Tibial nerve (tissue), 4 donors: ENCODE results near the gene ZBTB40. TPM values are rescaled to one million over a fixed set of nuclear protein-coding genes. Genes with fewer than 3 reads are reported as not detected.

Source experiments
- DNase-seq, 2 donors: peaks; one replicate each; pipeline ENCODE4 v3.0.0-alpha.2; 2019; ENCODE audit warnings: low spot score in 2 of 2
- H3K27ac ChIP-seq, 4 donors: fragments of 200-600 bp; sonication (generic) in 3 of 4; one replicate each; pipeline ENCODE4 v1.5.1; 2017 to 2019; ENCODE audit warnings: mild to moderate bottlenecking in 1 of 4
- H3K27me3 ChIP-seq, 2 donors: fragments of 200-600 bp; sonication (generic) in 1 of 2; one replicate each; pipeline versions ENCODE4 v1.5.1 to v1.6.0; 2017 to 2019
- H3K36me3 ChIP-seq, 3 donors: fragments of 200-600 bp; sonication (generic); one replicate each; pipeline ENCODE4 v1.5.1; 2018 to 2019
- H3K4me1 ChIP-seq, 4 donors: fragments of 200-600 bp; sonication (generic) in 3 of 4; one replicate each; pipeline ENCODE4 v1.5.1; 2017 to 2019
- H3K4me3 ChIP-seq, 4 donors: fragments of 200-600 bp; sonication (generic) in 3 of 4; one replicate each; pipeline ENCODE4 v1.5.1; 2017 to 2019; ENCODE audit warnings: mild to moderate bottlenecking in 1 of 4, moderate library complexity in 1 of 4
- H3K9me3 ChIP-seq, 4 donors: fragments of 200-600 bp; sonication (generic) in 3 of 4; one replicate each; pipeline ENCODE4 v1.5.1; 2017 to 2019
- EP300 ChIP-seq, 2 donors: sonication (generic); formaldehyde crosslinking; IDR thresholded peaks; one replicate each; pipeline ENCODE4 v1.6.1; 2017; ENCODE audit warnings: antibody characterized with exemption in 2 of 2, mild to moderate bottlenecking in 1 of 2
- POLR2A ChIP-seq, 2 donors: fragments of 450-650 bp; IDR thresholded peaks; one replicate each; pipeline ENCODE4 v1.6.1; 2017; ENCODE audit warnings: antibody characterized with exemption in 2 of 2, mild to moderate bottlenecking in 2 of 2, moderate library complexity in 2 of 2
- WGBS, 2 donors: methylation state at CpG; one replicate each; pipeline ENCODE4 v1.1.5; 2018; 5-methylcytosine and 5-hydroxymethylcytosine counted together
- total RNA-seq, 4 donors: library from RNA; depleted of rRNA; stranded (reverse); fragments of >200 nt; gene quantifications; one replicate each; pipeline ENCODE4 v1.1.0, GENCODE V29; 2016
- TF ChIP-seq, protein P1 (sequence below), 5 experiments: fragments of 200-600 bp in 3 of 5; fragments of 450-650 bp in 2 of 5; sonication (generic) in 3 of 5; IDR thresholded peaks; one replicate each; pipeline ENCODE4 v1.5.1; 2016 to 2019; ENCODE audit warnings: antibody characterized with exemption in 5 of 5, mild to moderate bottlenecking in 3 of 5, moderate library complexity in 2 of 5

ZBTB40 gene
- total RNA-seq, 4 donors from 2014 or later: 17.8 to 21.2 (median 18.2) TPM

DNA sequence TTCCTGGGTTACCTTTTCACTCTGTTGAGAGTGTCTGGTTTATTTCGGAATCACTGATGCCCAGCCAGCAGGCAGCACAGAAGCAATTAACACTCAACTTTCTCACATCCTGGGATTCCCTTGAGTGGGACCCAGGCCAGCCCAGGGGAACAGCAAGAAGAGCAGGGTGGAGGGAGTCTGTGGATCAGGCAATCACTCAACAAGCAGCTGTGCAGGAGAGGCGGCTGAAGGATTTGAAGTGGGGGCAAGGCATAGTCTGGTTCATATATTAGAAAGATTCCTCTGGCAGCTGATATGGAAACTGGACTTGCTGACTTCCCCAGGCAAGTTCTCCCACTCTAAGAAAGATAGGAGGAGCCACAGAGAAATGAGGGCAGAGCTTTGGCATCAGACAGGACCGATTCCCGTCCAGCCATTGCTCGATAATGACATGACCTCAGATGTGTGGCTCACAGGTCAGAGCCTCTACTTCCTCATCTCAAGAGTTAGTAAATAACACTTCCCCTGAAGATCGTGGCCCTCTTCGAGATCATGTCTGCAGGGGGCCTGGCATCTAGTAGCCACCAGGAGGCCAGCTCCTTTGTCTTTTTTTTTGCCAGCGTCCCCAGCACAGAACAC lies 124.0 kb downstream of the ZBTB40 start:
- H3K36me3 ChIP-seq: no peaks in the 10 kb centered on the region
- peaks cover 0 to 32% of the 10 kb centered on the region in 2 donors for H3K27me3 ChIP-seq
- no peak overlapping the region for H3K27ac ChIP-seq
- TF ChIP-seq EP300 (IDR thresholded peaks at IDR 0.05): no peak
- no peak for TF ChIP-seq POLR2A (IDR thresholded peaks at IDR 0.05)
- TF ChIP-seq, protein P1, sequence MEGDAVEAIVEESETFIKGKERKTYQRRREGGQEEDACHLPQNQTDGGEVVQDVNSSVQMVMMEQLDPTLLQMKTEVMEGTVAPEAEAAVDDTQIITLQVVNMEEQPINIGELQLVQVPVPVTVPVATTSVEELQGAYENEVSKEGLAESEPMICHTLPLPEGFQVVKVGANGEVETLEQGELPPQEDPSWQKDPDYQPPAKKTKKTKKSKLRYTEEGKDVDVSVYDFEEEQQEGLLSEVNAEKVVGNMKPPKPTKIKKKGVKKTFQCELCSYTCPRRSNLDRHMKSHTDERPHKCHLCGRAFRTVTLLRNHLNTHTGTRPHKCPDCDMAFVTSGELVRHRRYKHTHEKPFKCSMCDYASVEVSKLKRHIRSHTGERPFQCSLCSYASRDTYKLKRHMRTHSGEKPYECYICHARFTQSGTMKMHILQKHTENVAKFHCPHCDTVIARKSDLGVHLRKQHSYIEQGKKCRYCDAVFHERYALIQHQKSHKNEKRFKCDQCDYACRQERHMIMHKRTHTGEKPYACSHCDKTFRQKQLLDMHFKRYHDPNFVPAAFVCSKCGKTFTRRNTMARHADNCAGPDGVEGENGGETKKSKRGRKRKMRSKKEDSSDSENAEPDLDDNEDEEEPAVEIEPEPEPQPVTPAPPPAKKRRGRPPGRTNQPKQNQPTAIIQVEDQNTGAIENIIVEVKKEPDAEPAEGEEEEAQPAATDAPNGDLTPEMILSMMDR (IDR thresholded peaks at IDR 0.05): no peak
- DNase-seq: no peak
- H3K4me1 ChIP-seq: no peaks in the 10 kb centered on the region
- H3K4me3 ChIP-seq: no peak overlapping the region
- H3K9me3 ChIP-seq: no peaks in the 10 kb centered on the region
- WGBS, 2 donors: 43 to 49% methylated on average over 8 of the region's 8 CpGs

DNA sequence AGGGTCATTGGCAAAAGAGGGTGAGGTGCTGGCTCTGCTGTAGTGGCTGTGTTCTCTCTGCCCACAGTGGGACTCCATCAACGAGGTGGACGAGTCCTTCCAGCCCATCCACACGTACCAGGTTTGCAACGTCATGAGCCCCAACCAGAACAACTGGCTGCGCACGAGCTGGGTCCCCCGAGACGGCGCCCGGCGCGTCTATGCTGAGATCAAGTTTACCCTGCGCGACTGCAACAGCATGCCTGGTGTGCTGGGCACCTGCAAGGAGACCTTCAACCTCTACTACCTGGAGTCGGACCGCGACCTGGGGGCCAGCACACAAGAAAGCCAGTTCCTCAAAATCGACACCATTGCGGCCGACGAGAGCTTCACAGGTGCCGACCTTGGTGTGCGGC lies 124.5 kb downstream of the ZBTB40 start:
- Histone ChIP-seq H3K4me3 (no peak overlapping the region), H3K36me3 (no peaks in the 10 kb centered on the region), H3K9me3 (no peaks in the 10 kb centered on the region), H3K27ac (no peak overlapping the region), H3K27me3 (peaks cover 0 to 28% of the 10 kb centered on the region in 2 donors), H3K4me1 (no peaks in the 10 kb centered on the region)
- WGBS, 2 donors: 84 to 90% methylated on average over 20 to 23 of the region's 23 CpGs
- no peak for TF ChIP-seq EP300 (IDR thresholded peaks at IDR 0.05)
- TF ChIP-seq POLR2A (IDR thresholded peaks at IDR 0.05): no peak
- TF ChIP-seq, protein P1 (IDR thresholded peaks at IDR 0.05): no peak
- DNase-seq: no peak

DNA sequence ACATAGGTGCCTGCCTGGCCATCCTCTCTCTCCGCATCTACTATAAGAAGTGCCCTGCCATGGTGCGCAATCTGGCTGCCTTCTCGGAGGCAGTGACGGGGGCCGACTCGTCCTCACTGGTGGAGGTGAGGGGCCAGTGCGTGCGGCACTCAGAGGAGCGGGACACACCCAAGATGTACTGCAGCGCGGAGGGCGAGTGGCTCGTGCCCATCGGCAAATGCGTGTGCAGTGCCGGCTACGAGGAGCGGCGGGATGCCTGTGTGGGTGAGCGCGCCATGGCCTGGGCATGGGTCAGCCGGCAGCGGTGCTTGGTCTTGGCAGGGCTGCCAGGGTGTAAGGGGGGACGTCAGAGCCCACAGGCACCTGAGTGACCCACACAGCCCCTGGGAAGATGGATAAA lies 125.0 kb downstream of the ZBTB40 start:
- no peaks in the 10 kb centered on the region for H3K4me1 ChIP-seq
- no peak overlapping the region for H3K27ac ChIP-seq
- H3K27me3 ChIP-seq: peaks cover 0 to 24% of the 10 kb centered on the region in 2 donors
- no peak for DNase-seq
- H3K36me3 ChIP-seq: no peaks in the 10 kb centered on the region
- H3K9me3 ChIP-seq: no peaks in the 10 kb centered on the region
- TF ChIP-seq EP300 (IDR thresholded peaks at IDR 0.05): no peak
- TF ChIP-seq POLR2A (IDR thresholded peaks at IDR 0.05): no peak
- TF ChIP-seq, protein P1 (IDR thresholded peaks at IDR 0.05): no peak
- 91 to 94% methylated on average over 24 of the region's 24 CpGs for WGBS, 2 donors
- H3K4me3 ChIP-seq: no peak overlapping the region

DNA sequence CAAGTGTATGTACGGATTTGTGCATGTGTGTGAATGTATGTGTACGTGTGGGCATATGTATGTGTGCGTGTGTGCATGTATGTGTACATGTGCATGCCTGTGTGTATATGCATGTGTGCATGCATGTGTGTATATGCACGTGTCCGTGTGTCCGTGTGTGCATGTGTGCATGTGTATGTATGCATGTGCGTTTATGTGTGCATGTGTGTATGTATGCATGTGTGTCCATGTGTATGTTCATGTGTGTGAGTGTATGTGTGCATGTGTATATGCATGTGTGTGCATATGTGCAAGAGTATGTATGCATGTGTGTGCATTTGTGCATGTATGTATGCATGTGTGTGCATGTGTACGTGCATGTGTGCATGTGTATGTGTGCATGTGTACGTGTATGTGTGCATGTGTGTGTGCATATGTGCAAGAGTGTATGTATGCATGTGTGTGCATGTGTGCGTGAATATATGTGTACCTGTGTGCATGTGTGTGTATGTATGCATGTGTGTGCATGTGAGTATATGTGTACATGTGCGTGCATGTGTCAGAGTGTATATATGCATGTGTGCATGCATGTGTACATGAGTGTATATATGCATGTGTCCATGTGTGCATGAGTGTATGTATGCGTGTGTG lies 127.2 kb downstream of the ZBTB40 start:
- DNase-seq: no peak
- Histone ChIP-seq H3K4me1 (no peaks in the 10 kb centered on the region), H3K27ac (no peak overlapping the region), H3K4me3 (no peak overlapping the region), H3K27me3 (peaks cover 0 to 4% of the 10 kb centered on the region in 2 donors), H3K36me3 (no peaks in the 10 kb centered on the region), H3K9me3 (no peaks in the 10 kb centered on the region)
- no peak for TF ChIP-seq POLR2A (IDR thresholded peaks at IDR 0.05)
- TF ChIP-seq, protein P1 (IDR thresholded peaks at IDR 0.05): no peak
- no peak for TF ChIP-seq EP300 (IDR thresholded peaks at IDR 0.05)
- 95 to 96% methylated on average over 12 of the region's 12 CpGs for WGBS, 2 donors

DNA sequence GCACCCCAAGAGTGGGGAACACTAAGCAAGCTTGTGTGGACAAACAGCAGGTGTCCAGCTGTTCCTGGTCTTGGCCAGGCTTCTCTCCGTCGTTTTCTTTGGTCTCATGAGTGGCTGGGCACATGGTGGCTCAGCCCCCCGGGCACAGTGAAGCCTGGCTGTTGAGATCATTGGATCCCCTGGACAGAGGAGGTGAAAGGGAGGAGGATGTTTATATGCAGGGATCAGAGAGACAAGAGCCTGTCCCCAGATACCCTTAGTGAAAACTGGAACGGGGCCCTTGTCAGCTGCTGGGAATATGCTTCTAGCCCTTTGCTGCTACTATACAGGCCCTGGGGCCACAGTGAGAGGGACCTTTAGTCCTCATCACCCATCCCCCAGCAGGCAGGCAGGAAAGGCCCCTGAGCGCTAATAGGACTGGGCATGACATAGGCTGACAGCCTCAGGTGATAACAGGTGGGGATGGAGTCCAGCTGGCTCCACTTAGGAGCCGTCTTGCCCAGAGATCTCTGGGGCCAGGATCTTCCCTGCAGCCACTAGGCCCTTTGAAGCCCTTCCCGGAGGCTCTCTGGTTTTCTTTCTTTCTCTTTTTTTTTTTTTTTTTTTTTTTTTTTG lies 128.0 kb downstream of the ZBTB40 start:
- 46 to 60% methylated on average over 6 to 7 of the region's 7 CpGs for WGBS, 2 donors
- no peak overlapping the region for H3K27ac ChIP-seq
- H3K36me3 ChIP-seq: no peaks in the 10 kb centered on the region
- DNase-seq: no peak
- H3K9me3 ChIP-seq: no peaks in the 10 kb centered on the region
- no peak overlapping the region for H3K4me3 ChIP-seq
- peaks cover 0 to 4% of the 10 kb centered on the region in 2 donors for H3K27me3 ChIP-seq
- H3K4me1 ChIP-seq: no peaks in the 10 kb centered on the region
- TF ChIP-seq EP300 (IDR thresholded peaks at IDR 0.05) (no peak), POLR2A (IDR thresholded peaks at IDR 0.05) (no peak)
- TF ChIP-seq, protein P1 (IDR thresholded peaks at IDR 0.05): no peak
